Hypothalamus (tissue), 51 donors: Measurements from ENCODE around the gene SCN4A.
A peak's percentile ranks its signal among the peaks of the same experiment; 100 is the strongest.
"Not testable (repeated sequence)": the region's sequence is repeated elsewhere in the genome, so short reads cannot be mapped to it uniquely, and the experiment has no call there.

Experiments
- DNase-seq, 51 donors: peaks; one replicate each; lab custom pipeline; 2025; lab: John Stamatoyannopoulos, UW

The SCN4A gene

DNA sequence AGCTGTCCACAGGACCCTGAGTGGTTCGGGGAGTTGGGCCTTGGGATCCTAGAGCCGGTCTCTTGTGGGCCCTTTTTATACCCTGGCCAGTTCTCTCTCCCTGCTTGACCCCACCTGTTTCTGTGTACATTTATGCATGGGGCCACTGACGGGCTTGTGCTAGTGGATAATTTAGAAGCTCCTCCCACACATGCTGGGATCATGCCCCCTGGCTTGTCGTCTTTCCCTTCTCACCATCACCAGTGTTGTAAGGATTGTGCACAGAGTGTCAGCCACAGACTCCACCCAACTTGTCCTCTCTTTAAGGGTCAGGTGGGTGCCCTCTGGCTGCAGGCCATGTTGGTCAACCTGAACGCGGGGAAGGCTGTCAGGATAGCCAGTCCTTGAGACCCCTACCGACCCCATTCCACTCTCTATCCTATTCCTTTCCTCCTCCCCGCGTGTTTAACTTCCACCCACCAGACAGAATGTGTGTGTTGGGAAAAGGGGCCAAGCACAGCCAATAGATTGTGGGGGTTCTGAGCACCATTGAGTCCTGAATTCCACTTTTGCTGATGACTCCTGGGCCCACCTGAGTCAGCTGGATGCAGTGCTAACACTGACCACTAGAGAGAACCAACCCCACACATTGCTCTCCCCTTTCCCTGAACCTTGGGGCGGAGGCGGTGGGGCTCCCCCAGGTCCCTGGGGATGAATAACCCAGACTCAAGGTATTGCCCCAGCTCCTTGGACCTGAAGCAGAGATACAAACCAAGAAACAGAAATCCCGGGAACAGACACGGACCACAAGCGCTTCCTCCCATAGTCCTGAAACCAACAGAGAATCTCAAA, 76.0 kb downstream of the SCN4A start, which contains the start of gene CSH1:
Gene CSH1, minus strand, starts transcription at position 51 of the 831 bp plus-strand sequence. CDS start 63 bp downstream, outside the sequence.
- DNase-seq: not testable (repeated sequence)

DNA sequence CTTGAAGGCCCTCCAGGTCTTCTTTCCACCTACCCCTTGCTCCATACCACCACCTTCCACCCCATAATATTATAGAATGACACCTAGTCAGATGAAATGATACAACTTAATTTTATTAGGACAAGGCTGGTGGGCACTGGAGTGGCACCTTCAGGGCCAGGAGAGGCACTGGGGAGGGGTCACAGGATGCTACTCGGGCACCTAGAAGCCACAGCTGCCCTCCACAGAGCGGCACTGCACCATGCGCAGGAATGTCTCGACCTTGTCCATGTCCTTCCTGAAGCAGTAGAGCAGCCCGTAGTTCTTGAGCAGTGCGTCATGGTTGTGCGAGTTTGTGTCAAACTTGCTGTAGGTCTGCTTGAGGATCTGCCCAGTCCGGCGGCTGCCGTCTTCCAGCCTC, 77.9 kb downstream of the SCN4A start:
- not testable (repeated sequence) for DNase-seq

DNA sequence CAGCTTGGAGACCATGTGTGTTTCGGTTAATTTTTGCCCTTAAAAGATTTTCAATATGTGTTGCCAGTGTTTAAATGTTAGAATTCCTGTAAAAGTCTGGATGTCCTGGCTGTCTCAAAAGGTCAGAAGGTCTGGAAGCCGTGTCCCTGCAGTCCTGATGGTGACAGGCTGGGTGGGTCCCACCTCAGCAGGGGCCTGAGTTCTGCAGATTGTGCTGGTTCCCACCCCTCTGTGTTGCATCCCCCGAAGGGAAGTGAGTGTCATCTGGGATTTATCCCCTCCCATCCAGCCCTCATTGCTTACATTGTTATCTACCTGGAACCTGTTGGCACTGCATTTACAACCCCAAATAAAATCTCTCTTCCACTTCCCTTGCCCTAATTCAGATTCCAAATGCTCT, 78.7 kb downstream of the SCN4A start:
- DNase-seq: not testable (repeated sequence)

- DNase-seq: not testable (repeated sequence)
Measured at GRCh38 chr17:63892316-63893037, 80.2 kb downstream of the SCN4A start.

DNA sequence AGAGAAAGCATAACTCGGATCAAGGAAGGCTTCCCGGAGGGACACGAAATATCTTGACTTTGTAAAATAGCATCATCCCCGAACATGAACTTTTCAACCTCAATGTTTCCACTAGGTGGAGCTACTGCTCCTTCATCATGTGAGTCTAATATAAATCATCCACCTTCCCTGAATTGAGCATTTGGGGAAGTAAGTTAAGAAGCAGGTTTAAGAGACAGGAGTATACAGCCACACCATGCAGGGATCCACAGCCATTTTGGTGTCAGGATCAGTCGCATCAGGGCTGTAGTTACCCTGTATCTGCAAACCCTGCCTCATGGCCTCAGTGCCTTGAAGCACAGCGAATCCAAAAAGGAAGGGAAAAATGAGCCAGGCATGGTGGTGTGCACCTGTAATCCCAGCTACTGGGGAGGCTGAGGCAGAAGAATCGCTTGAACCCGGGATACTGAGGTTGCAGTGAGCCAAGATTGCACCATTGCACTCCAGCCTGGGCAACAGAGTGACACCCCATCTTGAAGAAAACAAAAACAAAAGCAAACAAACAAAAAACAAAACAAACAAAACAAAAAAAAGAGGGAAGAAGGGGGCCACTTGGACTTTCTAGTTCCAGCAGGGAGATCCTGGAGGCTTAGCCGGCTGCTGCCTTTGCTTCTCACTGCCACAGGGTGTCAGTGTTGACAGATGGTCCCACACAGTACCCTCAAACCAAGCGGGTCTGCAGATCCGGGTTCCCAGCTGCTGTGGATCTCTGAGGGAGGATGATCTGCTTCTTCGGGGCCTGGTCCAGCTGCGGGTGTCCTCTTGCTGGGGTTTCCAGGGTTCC, 83.5 kb downstream of the SCN4A start:
- peak in 20 of 51 donors; percentile 2 to 46 (median 14) for DNase-seq
